H1 (cell line): ENCODE measurements around the gene TFAP2C. TPM values are rescaled to one million over a fixed set of nuclear protein-coding genes. Genes with fewer than 3 reads are reported as not detected.
A peak's percentile ranks its signal among the peaks of the same experiment; 100 is the strongest.

Experiments
- CTCF ChIA-PET: fragments of 300-600 bp; sonication (Branson Sonifier 250); formaldehyde crosslinking; loops from one replicate; lab custom pipeline; 2021; ENCODE audit not compliant: partially characterized antibody; lab: Charles Lee
- POLR2A ChIA-PET: fragments of 300-600 bp; sonication (Branson Sonifier 250); formaldehyde crosslinking; loops from one replicate; lab custom pipeline; 2021; ENCODE audit warnings: inconsistent platforms; ENCODE audit not compliant: partially characterized antibody; lab: Charles Lee
- DNase-seq, 2 experiments: peaks; one replicate each; pipeline versions ENCODE4 v3.0.0 to v3.0.0-alpha.2; 2010 to 2022; ENCODE audit warnings: low spot score in 2 of 2, low read depth in 1 of 2, mixed read lengths in 1 of 2
- FAIRE-seq: peaks from 2 replicates; lab custom pipeline; 2011; peaks lifted over from hg19 to GRCh38; lab: Jason Lieb, UNC
- H2AFZ ChIP-seq: 2 replicates; pipeline ENCODE4 v1.8.1; 2012; ENCODE audit warnings: low read length, inconsistent platforms
- H2AK5ac ChIP-seq: 2 replicates; pipeline ENCODE4 v1.6.1; 2013; ENCODE audit warnings: low read depth, low read length
- H2BK120ac ChIP-seq: replicated peaks from 2 replicates; pipeline ENCODE3; 2013; ENCODE audit warnings: low read depth, low read length, inconsistent platforms
- H2BK12ac ChIP-seq: 2 replicates; pipeline ENCODE4 v1.6.1; 2013; ENCODE audit warnings: low read depth, low read length
- H2BK15ac ChIP-seq: 2 replicates; pipeline ENCODE4 v1.6.1; 2013; ENCODE audit warnings: low read length
- H2BK20ac ChIP-seq: 2 replicates; pipeline ENCODE4 v1.6.1; 2013; ENCODE audit warnings: low read length
- H2BK5ac ChIP-seq: 2 replicates; pipeline ENCODE4 v1.6.1; 2013; ENCODE audit warnings: low read depth, low read length
- H3K14ac ChIP-seq: 2 replicates; pipeline ENCODE4 v1.6.1; 2013; ENCODE audit warnings: inconsistent platforms; ENCODE audit not compliant: insufficient read length
- H3K18ac ChIP-seq: 2 replicates; pipeline ENCODE4 v1.6.1; 2013; ENCODE audit warnings: low read length; ENCODE audit errors: extremely low read depth
- H3K23ac ChIP-seq: 2 replicates; pipeline ENCODE4 v1.6.1; 2013; ENCODE audit warnings: inconsistent platforms; ENCODE audit not compliant: insufficient read length
- H3K23me2 ChIP-seq: 2 replicates; pipeline ENCODE4 v1.6.1; 2013; ENCODE audit warnings: low read depth, low read length
- H3K27ac ChIP-seq: 2 replicates; pipeline ENCODE4 v1.6.1; 2011; ENCODE audit warnings: low read depth, low read length, inconsistent platforms
- H3K27me3 ChIP-seq, 4 experiments: replicated peaks in 1 of 4; 1 replicate in 1 of 4; 2 replicates in 3 of 4; pipeline versions ENCODE4 v1.6.1 to v1.8.1; 2011 to 2013; ENCODE audit warnings: low read length in 3 of 4, mild to moderate bottlenecking in 3 of 4, inconsistent platforms in 2 of 4, mixed read lengths in 2 of 4, moderate library complexity in 1 of 4; ENCODE audit not compliant: control insufficient read depth in 3 of 4, insufficient read depth in 3 of 4; ENCODE audit errors: extremely low read depth in 1 of 4
- H3K36me3 ChIP-seq, 4 experiments: 2 replicates each; pipeline versions ENCODE4 v1.6.1 to v1.8.1; 2011 to 2013; ENCODE audit warnings: mild to moderate bottlenecking in 4 of 4, low read length in 3 of 4, moderate library complexity in 2 of 4, control low read depth in 1 of 4, inconsistent platforms in 1 of 4; ENCODE audit not compliant: insufficient read depth in 4 of 4, control insufficient read depth in 2 of 4
- H3K4ac ChIP-seq: replicated peaks from 2 replicates; pipeline ENCODE3; 2013; ENCODE audit warnings: low read length, low read depth, mixed read lengths, inconsistent platforms; ENCODE audit not compliant: insufficient read length
- H3K4me1 ChIP-seq, 4 experiments: replicated peaks in 1 of 4; 1 replicate in 1 of 4; 2 replicates in 3 of 4; pipeline versions ENCODE4 v1.6.1 to v1.8.1; 2011 to 2013; ENCODE audit warnings: low read length in 3 of 4, inconsistent platforms in 2 of 4, mixed read lengths in 1 of 4; ENCODE audit not compliant: insufficient read depth in 4 of 4, control insufficient read depth in 3 of 4
- H3K4me2 ChIP-seq, 2 experiments: 2 replicates each; pipeline versions ENCODE4 v1.6.1 to v1.8.1; 2011 to 2013; ENCODE audit warnings: low read depth in 2 of 2, low read length in 2 of 2, control low read depth in 1 of 2, inconsistent platforms in 1 of 2, mild to moderate bottlenecking in 1 of 2; ENCODE audit not compliant: insufficient read depth in 1 of 2
- H3K4me3 ChIP-seq, 4 experiments: fragments of 200-600, 300-600 bp in 1 of 4; sonication (generic), shearing (Covaris generic), sonication (Bioruptor Twin) in 1 of 4; 2 replicates each; pipeline versions ENCODE4 v1.5.1 to v1.8.1; 2011 to 2016; ENCODE audit warnings: low read length in 4 of 4, low read depth in 3 of 4, control low read depth in 2 of 4, inconsistent platforms in 2 of 4, mild to moderate bottlenecking in 2 of 4, mixed read lengths in 1 of 4, moderate library complexity in 1 of 4; ENCODE audit not compliant: insufficient read depth in 2 of 4; ENCODE audit errors: extremely low read depth in 1 of 4
- H3K56ac ChIP-seq: replicated peaks from 2 replicates; pipeline ENCODE3; 2013; ENCODE audit warnings: low read depth, mild to moderate bottlenecking, mixed read lengths, low read length, inconsistent platforms; ENCODE audit not compliant: insufficient read length
- H3K79me1 ChIP-seq: 2 replicates; pipeline ENCODE4 v1.6.1; 2013; ENCODE audit warnings: low read depth, low read length, control low read depth
- H3K79me2 ChIP-seq, 2 experiments: 2 replicates each; pipeline versions ENCODE4 v1.6.1 to v1.8.1; 2012 to 2013; ENCODE audit warnings: low read length in 2 of 2, mild to moderate bottlenecking in 2 of 2, inconsistent platforms in 1 of 2; ENCODE audit not compliant: insufficient read depth in 2 of 2, control insufficient read depth in 1 of 2
- H3K9ac ChIP-seq, 4 experiments: replicated peaks in 1 of 4; 1 replicate in 1 of 4; 2 replicates in 3 of 4; pipeline versions ENCODE4 v1.6.1 to v1.8.1; 2011 to 2013; ENCODE audit warnings: low read depth in 3 of 4, low read length in 3 of 4, control low read depth in 2 of 4, mild to moderate bottlenecking in 2 of 4, moderate library complexity in 2 of 4, inconsistent platforms in 1 of 4; ENCODE audit errors: extremely low read depth in 1 of 4
- H3K9me3 ChIP-seq, 2 experiments: 2 replicates each; pipeline versions ENCODE4 v1.6.1 to v1.8.1; 2012 to 2013; ENCODE audit warnings: mild to moderate bottlenecking in 2 of 2, moderate library complexity in 2 of 2, control low read depth in 1 of 2, inconsistent platforms in 1 of 2, low read depth in 1 of 2, low read length in 1 of 2, mixed read lengths in 1 of 2; ENCODE audit not compliant: insufficient read depth in 2 of 2
- H4K20me1 ChIP-seq, 2 experiments: replicated peaks in 1 of 2; 2 replicates each; pipeline versions ENCODE3 to v1.8.1; 2011 to 2013; ENCODE audit warnings: inconsistent platforms in 2 of 2, low read length in 2 of 2, mild to moderate bottlenecking in 1 of 2; ENCODE audit not compliant: insufficient read depth in 2 of 2, control insufficient read depth in 1 of 2
- H4K5ac ChIP-seq: 2 replicates; pipeline ENCODE4 v1.6.1; 2013; ENCODE audit warnings: low read length, low read depth, mixed read lengths, inconsistent platforms; ENCODE audit not compliant: insufficient read length
- H4K8ac ChIP-seq: 2 replicates; pipeline ENCODE4 v1.8.0; 2013; ENCODE audit warnings: mild to moderate bottlenecking, moderate library complexity, low read length, inconsistent platforms; ENCODE audit not compliant: insufficient read depth; ENCODE audit errors: extremely low read depth
- H4K91ac ChIP-seq: replicated peaks from 2 replicates; pipeline ENCODE3; 2013; ENCODE audit warnings: low read length, mixed read lengths, inconsistent platforms; ENCODE audit not compliant: insufficient read length
- CBX8 ChIP-seq: fragments of 300-800, 300-1000 bp; sonication (generic); IDR thresholded peaks from 2 replicates; pipeline ENCODE4 v1.7.1; 2016; ENCODE audit warnings: low read depth, low read length, borderline replicate concordance
- CHD2 ChIP-seq: IDR thresholded peaks from 2 replicates; pipeline ENCODE4 v1.6.1; 2012; ENCODE audit warnings: low read length, improper control_type of control experiment
- EGR1 ChIP-seq: IDR thresholded peaks from 2 replicates; pipeline ENCODE4 v1.6.1; 2011; ENCODE audit warnings: low read depth, low read length, borderline replicate concordance
- GABPA ChIP-seq: IDR thresholded peaks from 2 replicates; pipeline ENCODE4 v1.6.1; 2011; ENCODE audit warnings: mild to moderate bottlenecking, low read length, moderate library complexity, borderline replicate concordance; ENCODE audit not compliant: insufficient read depth
- NANOG ChIP-seq: IDR thresholded peaks from 2 replicates; pipeline ENCODE4 v1.6.1; 2011; ENCODE audit warnings: low read length, low read depth, mild to moderate bottlenecking, inconsistent platforms; ENCODE audit not compliant: insufficient read depth, poor library complexity, severe bottlenecking
- POLR2A ChIP-seq, 2 experiments: IDR thresholded peaks; 1 replicate in 1 of 2; 2 replicates in 1 of 2; pipeline ENCODE4 v1.6.1; 2011; ENCODE audit warnings: low read depth in 2 of 2, low read length in 2 of 2, mild to moderate bottlenecking in 2 of 2; ENCODE audit errors: control extremely low read depth in 1 of 2
- SIN3A ChIP-seq, 2 experiments: IDR thresholded peaks in 1 of 2; conservative IDR thresholded peaks in 1 of 2; 2 replicates each; pipeline ENCODE4 v1.6.1; 2011 to 2012; ENCODE audit warnings: low read length in 2 of 2, improper control_type of control experiment in 1 of 2, low read depth in 1 of 2, mild to moderate bottlenecking in 1 of 2
- SIRT6 ChIP-seq: IDR thresholded peaks from one replicate; pipeline ENCODE4 v1.7.1; 2012; ENCODE audit warnings: low read length, inconsistent platforms
- TAF7 ChIP-seq: optimal IDR thresholded peaks from 2 replicates; pipeline ENCODE3; 2011; ENCODE audit warnings: low read depth, mild to moderate bottlenecking, inconsistent platforms, low read length, moderate library complexity, borderline replicate concordance
- ZNF274 ChIP-seq: IDR thresholded peaks from 2 replicates; pipeline ENCODE4 v1.7.0; 2012; ENCODE audit warnings: low read length, borderline replicate concordance; ENCODE audit errors: extremely low read depth
- WGBS, 2 experiments: shearing (Covaris generic) in 1 of 2; methylation state at CpG; one replicate each; pipeline versions ENCODE4 v1.1.6 to v1.1.7; 2013 to 2015; ENCODE audit warnings: low lambda C conversion rate in 2 of 2, mixed read lengths in 2 of 2, inconsistent platforms in 1 of 2, low coverage in 1 of 2, missing lambda C conversion rate in 1 of 2; ENCODE audit not compliant: insufficient replicate concordance in 2 of 2, insufficient coverage in 1 of 2, insufficient read length in 1 of 2; ENCODE audit errors: extremely low coverage in 1 of 2, missing lambda C conversion rate in 1 of 2; 5-methylcytosine and 5-hydroxymethylcytosine counted together
- polyA plus RNA-seq, 7 experiments: library from polyadenylated mRNA; depleted of rRNA in 3 of 7; stranded (reverse) in 5 of 7; unstranded in 2 of 7; fragments of >200 nt in 5 of 7; fragments of 200-250 nt in 2 of 7; gene quantifications; 1 replicate in 5 of 7; 2 replicates in 1 of 7; 4 replicates in 1 of 7; pipeline versions ENCODE4 v1.2.1 to v1.2.3, GENCODE V29; 2011 to 2013; ENCODE audit warnings: missing spikeins in 2 of 7, mixed read lengths in 2 of 7
- total RNA-seq: library from RNA; stranded (reverse); fragmentation: NEBNext Ultra II Directional; extraction: Animal tissue kit (Norgen Biotek cat#: 25700); gene quantifications from 2 replicates; pipeline ENCODE4 v1.2.1, GENCODE V29; 2021
- TF ChIP-seq, protein P1 (sequence below), 3 experiments: IDR thresholded peaks; 1 replicate in 2 of 3; 2 replicates in 1 of 3; pipeline versions ENCODE4 v1.5.1 to v1.6.1; 2011; ENCODE audit warnings: low read length in 3 of 3, mild to moderate bottlenecking in 3 of 3, inconsistent platforms in 2 of 3, low read depth in 1 of 3, moderate library complexity in 1 of 3; ENCODE audit not compliant: insufficient read depth in 1 of 3; ENCODE audit errors: control extremely low read depth in 1 of 3

The TFAP2C gene
- total and polyA plus RNA-seq, 2 of the 8 experiments (the other 6 are each of a cell fraction or from before 2014, with no cell fraction given), result 1.7 to 5.8 TPM

DNA sequence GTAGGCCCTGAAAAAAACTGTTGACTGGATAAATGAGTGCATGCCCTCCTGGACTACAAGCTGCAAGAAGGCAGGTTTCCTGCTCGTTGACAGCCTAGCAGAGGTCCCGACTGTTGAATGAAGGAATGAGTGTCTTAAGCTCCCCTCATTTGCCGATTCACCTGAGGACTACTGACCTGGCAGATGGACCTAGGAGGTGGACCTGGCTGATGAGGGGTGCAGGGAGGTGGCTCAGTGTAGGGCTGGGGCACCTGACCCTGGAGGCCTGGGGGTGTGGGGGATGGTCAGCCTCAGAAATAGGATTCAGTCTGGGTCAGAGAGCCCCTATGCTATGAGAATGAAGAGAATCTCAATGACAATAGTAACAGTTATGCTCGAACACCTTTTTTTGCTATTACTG is 11.6 kb upstream of the TFAP2C start:
- Histone ChIP-seq H4K20me1 (no peaks in the 10 kb centered on the region), H2BK15ac (no peak overlapping the region), H2AK5ac (no peak overlapping the region), H3K56ac (no peak overlapping the region), H3K23me2 (no peaks in the 10 kb centered on the region), H3K4ac (no peak overlapping the region), H3K18ac (no peak overlapping the region), H3K9ac (no peak overlapping the region), H3K14ac (no peak overlapping the region), H2AFZ (no peak overlapping the region), H3K27me3 (no peaks in the 10 kb centered on the region), H3K36me3 (no peaks in the 10 kb centered on the region), H4K91ac (no peak overlapping the region), H4K8ac (no peak overlapping the region), H2BK12ac (0 out of 2 replicates have a peak overlapping the region, but pooled peaks have one; percentile 68), H3K4me2 (no peak overlapping the region), H3K4me1 (peaks cover 0 to 3% (median 1%) of the 10 kb centered on the region in 4 experiments; a peak in 4 of 7 replicates), H2BK20ac (no peak overlapping the region), H2BK5ac (no peak overlapping the region), H2BK120ac (no peak overlapping the region), H4K5ac (no peak overlapping the region), H3K79me1 (no peaks in the 10 kb centered on the region), H3K27ac (no peak overlapping the region), H3K79me2 (no peaks in the 10 kb centered on the region), H3K23ac (no peak overlapping the region), H3K4me3 (no peak overlapping the region), H3K9me3 (no peaks in the 10 kb centered on the region)
- WGBS, 2 experiments, result 85% methylated on average over 4 of the region's 4 CpGs; no CpG with 5 or more reads in 1 of the 2 experiments
- FAIRE-seq (no peak), DNase-seq (no peak)
- ChIA-PET POLR2A (interaction anchor here (0.6 kb wide), 1 partner anchor 60 kb away, joined by 3 read pairs; no protein-coding TSS in a partner anchor), CTCF (interaction anchor here (1.3 to 1.6 kb wide), 2 partner anchors 67 to 226 kb away, joined by 3 to 5 read pairs; no protein-coding TSS in a partner anchor)
- TF ChIP-seq EGR1 (no peak), TAF7 (no peak), POLR2A (IDR thresholded peaks at IDR 0.05; ENCODE audit: control extremely low read depth in 1 of 2, low read depth in 2 of 2, low read length in 2 of 2) (no peak), ZNF274 (no peak), CBX8 (no peak), GABPA (no peak), SIRT6 (no peak), CHD2 (no peak), SIN3A (conservative IDR thresholded peaks at IDR 0.05 in 1 of 2, IDR thresholded peaks at IDR 0.05 in 1 of 2; ENCODE audit: low read depth in 1 of 2, low read length in 2 of 2) (no peak), NANOG (no peak)
- TF ChIP-seq, protein P1, sequence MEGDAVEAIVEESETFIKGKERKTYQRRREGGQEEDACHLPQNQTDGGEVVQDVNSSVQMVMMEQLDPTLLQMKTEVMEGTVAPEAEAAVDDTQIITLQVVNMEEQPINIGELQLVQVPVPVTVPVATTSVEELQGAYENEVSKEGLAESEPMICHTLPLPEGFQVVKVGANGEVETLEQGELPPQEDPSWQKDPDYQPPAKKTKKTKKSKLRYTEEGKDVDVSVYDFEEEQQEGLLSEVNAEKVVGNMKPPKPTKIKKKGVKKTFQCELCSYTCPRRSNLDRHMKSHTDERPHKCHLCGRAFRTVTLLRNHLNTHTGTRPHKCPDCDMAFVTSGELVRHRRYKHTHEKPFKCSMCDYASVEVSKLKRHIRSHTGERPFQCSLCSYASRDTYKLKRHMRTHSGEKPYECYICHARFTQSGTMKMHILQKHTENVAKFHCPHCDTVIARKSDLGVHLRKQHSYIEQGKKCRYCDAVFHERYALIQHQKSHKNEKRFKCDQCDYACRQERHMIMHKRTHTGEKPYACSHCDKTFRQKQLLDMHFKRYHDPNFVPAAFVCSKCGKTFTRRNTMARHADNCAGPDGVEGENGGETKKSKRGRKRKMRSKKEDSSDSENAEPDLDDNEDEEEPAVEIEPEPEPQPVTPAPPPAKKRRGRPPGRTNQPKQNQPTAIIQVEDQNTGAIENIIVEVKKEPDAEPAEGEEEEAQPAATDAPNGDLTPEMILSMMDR (IDR thresholded peaks at IDR 0.05; ENCODE audit: control extremely low read depth in 1 of 3, insufficient read depth in 1 of 3, low read depth in 1 of 3, low read length in 3 of 3), result no peak
